GM23248 (cell line): Measurements from ENCODE around the gene CHST11. TPM values are rescaled to one million over a fixed set of nuclear protein-coding genes. Genes with fewer than 3 reads are reported as not detected.

Experiments
- DNase-seq: peaks from one replicate; pipeline ENCODE4 v3.0.0-alpha.2; 2015
- H2AFZ ChIP-seq: fragments of 200-600 bp; sonication (generic); 2 replicates; pipeline ENCODE4 v1.6.1; 2016; ENCODE audit warnings: antibody characterized with exemption
- H3F3A ChIP-seq: fragments of 200-600 bp; sonication (generic); 2 replicates; pipeline ENCODE4 v1.6.1; 2016; ENCODE audit warnings: mild to moderate bottlenecking, antibody characterized with exemption, mixed run types; ENCODE audit not compliant: insufficient read depth
- H3K27ac ChIP-seq: fragments of 200-600 bp; sonication (generic); 2 replicates; pipeline ENCODE4 v1.5.1; 2016; ENCODE audit warnings: mild to moderate bottlenecking
- H3K27me3 ChIP-seq: fragments of 200-600 bp; sonication (generic); replicated peaks from 2 replicates; pipeline ENCODE4 v1.6.1; 2016; ENCODE audit warnings: mild to moderate bottlenecking; ENCODE audit not compliant: insufficient read depth
- H3K36me3 ChIP-seq: fragments of 200-600 bp; sonication (generic); 2 replicates; pipeline ENCODE4 v1.6.1; 2016; ENCODE audit warnings: low read depth, mild to moderate bottlenecking
- H3K4me1 ChIP-seq: fragments of 200-600 bp; sonication (generic); 2 replicates; pipeline ENCODE4 v1.6.1; 2016; ENCODE audit warnings: mild to moderate bottlenecking; ENCODE audit not compliant: insufficient read depth
- H3K4me2 ChIP-seq: fragments of 200-600 bp; sonication (generic); one replicate; pipeline ENCODE4 v1.6.1; 2016; ENCODE audit warnings: mild to moderate bottlenecking; ENCODE audit not compliant: unreplicated experiment
- H3K4me3 ChIP-seq: fragments of 200-600 bp; sonication (generic); 2 replicates; pipeline ENCODE4 v1.5.1; 2016; ENCODE audit warnings: mild to moderate bottlenecking
- H3K79me2 ChIP-seq: fragments of 200-600 bp; sonication (generic); 2 replicates; pipeline ENCODE4 v1.6.1; 2016; ENCODE audit warnings: mild to moderate bottlenecking; ENCODE audit not compliant: insufficient read depth
- H3K9ac ChIP-seq: fragments of 200-600 bp; sonication (generic); 2 replicates; pipeline ENCODE4 v1.6.1; 2016; ENCODE audit warnings: mild to moderate bottlenecking
- H3K9me2 ChIP-seq: fragments of 200-600 bp; sonication (generic); 2 replicates; pipeline ENCODE4 v1.6.1; 2016; ENCODE audit warnings: mixed run types, mild to moderate bottlenecking, moderate library complexity; ENCODE audit not compliant: insufficient read depth
- H3K9me3 ChIP-seq: fragments of 200-600 bp; sonication (generic); one replicate; pipeline ENCODE4 v1.6.1; 2017; ENCODE audit warnings: low read depth
- H4K20me1 ChIP-seq: fragments of 200-600 bp; sonication (generic); 2 replicates; pipeline ENCODE4 v1.6.0; 2016; ENCODE audit not compliant: insufficient read depth
- EZH2 ChIP-seq: fragments of 200-600 bp; sonication (generic); IDR thresholded peaks from 2 replicates; pipeline ENCODE4 v1.6.1; 2018; ENCODE audit warnings: antibody characterized with exemption, mild to moderate bottlenecking; ENCODE audit not compliant: insufficient read depth, poor library complexity, severe bottlenecking
- EZH2phosphoT487 ChIP-seq: fragments of 200-600 bp; sonication (generic); IDR thresholded peaks from 2 replicates; pipeline ENCODE4 v1.6.1; 2018; ENCODE audit warnings: antibody characterized with exemption, moderate library complexity, mild to moderate bottlenecking, low read depth; ENCODE audit not compliant: insufficient read depth
- WGBS, 2 experiments: methylation state at CpG; one replicate each; pipeline ENCODE4 v1.1.6; 2015 to 2017; ENCODE audit warnings: low lambda C conversion rate in 2 of 2, low coverage in 1 of 2; ENCODE audit errors: missing lambda C conversion rate in 2 of 2; 5-methylcytosine and 5-hydroxymethylcytosine counted together
- in situ Hi-C: fragments of 300-500 bp; cut with MboI; formaldehyde crosslinking; loops from 2 replicates; pipeline ENCODE4 v1.15.0; 2020
- polyA plus RNA-seq: library from polyadenylated mRNA; unstranded; fragments of >200 nt; fragmentation: Nextera tagmentation; extraction: Ambion mirVana; gene quantifications from 2 replicates; pipeline ENCODE4 v1.2.1, GENCODE V29; 2016
- total RNA-seq: library from RNA; depleted of rRNA; stranded (reverse); fragments of >200 nt; shearing (Covaris generic); gene quantifications from 2 replicates; pipeline ENCODE4 v1.2.3, GENCODE V29; 2014

CHST11 gene
- total and polyA plus RNA-seq, 2 experiments from 2014 or later, result 3.7 to 5.4 TPM

- Histone ChIP-seq H3K9me3 (no peaks in the 10 kb centered on the region), H3K4me2 (no peak overlapping the region), H3K9me2 (no peaks in the 10 kb centered on the region), H4K20me1 (no peaks in the 10 kb centered on the region), H3K27ac (no peak overlapping the region), H3K4me3 (no peak overlapping the region), H3K4me1 (no peaks in the 10 kb centered on the region), H3K9ac (no peak overlapping the region), H3K27me3 (no peaks in the 10 kb centered on the region), H2AFZ (no peak overlapping the region), H3K36me3 (no peaks in the 10 kb centered on the region), H3K79me2 (peaks cover 30% of the 10 kb centered on the region), H3F3A (no peaks in the 10 kb centered on the region)
- 100% methylated on average over 1 of the region's 1 CpG for WGBS, 2 experiments
- no peak for DNase-seq
- TF ChIP-seq EZH2phosphoT487, result no peak
- TF ChIP-seq EZH2, result no peak
- in situ Hi-C loops, result no loop called here
These were observed 13.8 kb downstream of the CHST11 start for GRCh38 chr12:104470521-104470920.

DNA sequence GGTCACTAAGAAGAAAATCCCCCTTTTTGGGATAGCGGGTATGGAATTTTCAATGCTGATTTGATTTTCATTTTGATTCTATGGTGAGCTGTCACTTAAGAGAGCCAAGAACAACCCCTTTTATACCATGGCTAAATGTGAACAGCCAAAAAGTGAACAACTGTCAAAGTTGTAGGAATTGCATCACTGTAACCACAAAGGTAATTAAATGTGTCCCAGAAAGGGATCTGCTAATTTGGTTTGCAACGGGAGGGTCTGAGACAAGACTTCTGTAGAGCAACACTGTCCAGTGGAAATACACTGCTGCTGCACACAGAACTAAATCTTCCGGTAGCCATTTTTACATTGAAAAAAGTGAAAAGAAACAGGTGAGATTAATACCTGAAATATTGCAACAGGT, 14.6 kb downstream of the CHST11 start:
- Histone ChIP-seq H3K79me2 (peaks cover 31% of the 10 kb centered on the region), H3K4me3 (no peak overlapping the region), H3K9me2 (no peaks in the 10 kb centered on the region), H3K27me3 (no peaks in the 10 kb centered on the region), H3K4me2 (no peak overlapping the region), H3K9me3 (no peaks in the 10 kb centered on the region), H3K9ac (no peak overlapping the region), H3K27ac (no peak overlapping the region), H4K20me1 (no peaks in the 10 kb centered on the region), H2AFZ (no peak overlapping the region), H3K36me3 (no peaks in the 10 kb centered on the region), H3F3A (no peaks in the 10 kb centered on the region), H3K4me1 (no peaks in the 10 kb centered on the region)
- no peak for TF ChIP-seq EZH2
- TF ChIP-seq EZH2phosphoT487, result no peak
- no peak for DNase-seq
- in situ Hi-C loops, result no loop called here
- WGBS, 2 experiments, result 96 to 100% methylated on average over 3 of the region's 3 CpGs

DNA sequence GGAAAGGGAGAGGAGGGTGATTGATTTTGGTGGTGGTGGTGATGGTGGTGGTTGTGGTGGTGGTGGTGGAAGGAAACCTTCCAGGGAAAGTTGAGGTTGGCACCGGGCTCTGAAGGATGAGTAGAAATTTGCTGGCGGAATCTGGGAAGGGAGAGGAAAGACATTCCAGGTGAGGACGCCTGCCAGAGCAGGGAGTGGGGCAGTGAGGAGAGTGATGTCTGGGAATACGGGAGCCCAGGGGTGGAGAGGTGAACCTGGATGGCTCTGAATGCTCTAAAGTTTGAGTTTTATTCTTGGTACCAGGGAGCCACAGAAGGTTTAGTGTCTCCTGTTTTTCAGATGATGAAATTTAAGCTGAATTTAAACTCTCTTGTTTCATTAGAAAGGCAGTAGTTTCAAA, 16.0 kb downstream of the CHST11 start:
- no peak overlapping the region for H3K4me2 ChIP-seq

GRCh38 chr12:104473374-104473983, 16.7 kb downstream of the CHST11 start:
- no peaks in the 10 kb centered on the region for H3K9me2 ChIP-seq
- no peak overlapping the region for H3K4me3 ChIP-seq
- DNase-seq, result no peak
- H3K4me1 ChIP-seq, result no peaks in the 10 kb centered on the region
- H3K9ac ChIP-seq, result no peak overlapping the region
- H2AFZ ChIP-seq, result no peak overlapping the region
- no peak overlapping the region for H3K4me2 ChIP-seq
- H3K36me3 ChIP-seq, result no peaks in the 10 kb centered on the region
- in situ Hi-C loops, result no loop called here
- H4K20me1 ChIP-seq, result no peaks in the 10 kb centered on the region
- WGBS, 2 experiments, result 92% methylated on average over 10 of the region's 10 CpGs
- H3K27ac ChIP-seq, result no peak overlapping the region
- TF ChIP-seq EZH2 (no peak), EZH2phosphoT487 (no peak)
- no peaks in the 10 kb centered on the region for H3F3A ChIP-seq
- no peaks in the 10 kb centered on the region for H3K27me3 ChIP-seq
- no peaks in the 10 kb centered on the region for H3K9me3 ChIP-seq
- peaks cover 26% of the 10 kb centered on the region for H3K79me2 ChIP-seq

More for the DNA sequence above, 16.0 kb downstream of the CHST11 start:
- Histone ChIP-seq H3K79me2 (peaks cover 28% of the 10 kb centered on the region), H3K9ac (no peak overlapping the region), H3K27me3 (no peaks in the 10 kb centered on the region), H3K9me3 (no peaks in the 10 kb centered on the region), H2AFZ (no peak overlapping the region), H3K36me3 (no peaks in the 10 kb centered on the region), H3K9me2 (no peaks in the 10 kb centered on the region), H3K27ac (no peak overlapping the region), H4K20me1 (no peaks in the 10 kb centered on the region), H3F3A (no peaks in the 10 kb centered on the region), H3K4me1 (no peaks in the 10 kb centered on the region), H3K4me3 (no peak overlapping the region)
- in situ Hi-C loops, result no loop called here
- TF ChIP-seq EZH2, result no peak
- TF ChIP-seq EZH2phosphoT487, result no peak
- no peak for DNase-seq
- 96 to 98% methylated on average over 4 of the region's 4 CpGs for WGBS, 2 experiments
